CD4-positive, alpha-beta T cell treated with Interleukin-17A for 1 hour (primary cell): ENCODE results near the gene MPV17.
A peak's percentile ranks its signal among the peaks of the same experiment; 100 is the strongest.
"Not testable (repeated sequence)": the region's sequence is repeated elsewhere in the genome, so short reads cannot be mapped to it uniquely, and the experiment has no call there.

Source experiments
- DNase-seq: peaks from one replicate; pipeline ENCODE4 v3.0.0-alpha.2; 2020

MPV17 gene

GRCh38 chr2:27296481-27296880, 26.4 kb downstream of the MPV17 start:
- no peak for DNase-seq

GRCh38 chr2:27294928-27295327, 28.0 kb downstream of the MPV17 start:
- no peak for DNase-seq

GRCh38 chr2:27291865-27292264, 31.0 kb downstream of the MPV17 start:
- no peak for DNase-seq

DNA sequence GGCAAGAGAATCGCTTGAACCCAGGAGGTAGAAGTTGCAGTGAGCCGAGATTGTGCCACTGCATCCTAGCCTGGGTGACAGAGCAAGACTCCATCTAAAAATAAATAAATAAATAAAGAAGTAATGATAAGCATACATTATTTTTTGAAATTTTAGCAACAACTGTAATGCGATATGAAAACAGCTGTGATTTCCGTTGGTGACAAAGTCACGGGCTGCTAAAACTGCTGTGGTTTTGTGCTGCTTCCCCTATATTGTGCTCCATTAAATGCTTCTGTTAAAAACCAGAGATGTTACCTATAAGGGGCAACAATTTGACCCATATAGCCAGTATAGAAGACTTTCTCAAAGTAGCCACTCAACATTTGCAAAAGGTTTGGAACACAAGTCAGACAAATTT, 32.3 kb downstream of the MPV17 start:
- no peak for DNase-seq

GRCh38 chr2:27288610-27289009, 34.3 kb downstream of the MPV17 start:
- no peak for DNase-seq

DNA sequence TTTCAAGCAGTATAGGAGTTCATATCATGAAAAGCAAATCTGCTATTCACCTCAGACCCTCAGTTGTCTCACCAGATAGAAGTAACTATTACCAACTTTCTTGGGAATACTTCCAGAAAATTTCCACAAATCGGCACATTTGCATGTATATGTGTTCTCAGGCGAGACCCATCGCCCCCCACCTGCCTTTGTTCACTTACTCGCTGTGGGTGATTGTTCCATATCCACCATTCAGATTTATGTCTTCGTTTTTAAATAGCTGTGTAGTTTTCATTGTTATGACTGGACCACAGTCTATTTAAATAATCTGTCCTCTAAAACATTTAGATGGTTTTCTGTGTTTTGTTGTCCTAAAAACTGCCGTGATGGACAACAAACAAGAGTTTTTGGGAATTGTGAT, 37.4 kb downstream of the MPV17 start:
- DNase-seq: no peak

- no peak for DNase-seq
Observed at GRCh38 chr2:27284996-27285395, 37.9 kb downstream of the MPV17 start.

- no peak for DNase-seq
Observed at GRCh38 chr2:27282892-27283291, 40.0 kb downstream of the MPV17 start.

DNA sequence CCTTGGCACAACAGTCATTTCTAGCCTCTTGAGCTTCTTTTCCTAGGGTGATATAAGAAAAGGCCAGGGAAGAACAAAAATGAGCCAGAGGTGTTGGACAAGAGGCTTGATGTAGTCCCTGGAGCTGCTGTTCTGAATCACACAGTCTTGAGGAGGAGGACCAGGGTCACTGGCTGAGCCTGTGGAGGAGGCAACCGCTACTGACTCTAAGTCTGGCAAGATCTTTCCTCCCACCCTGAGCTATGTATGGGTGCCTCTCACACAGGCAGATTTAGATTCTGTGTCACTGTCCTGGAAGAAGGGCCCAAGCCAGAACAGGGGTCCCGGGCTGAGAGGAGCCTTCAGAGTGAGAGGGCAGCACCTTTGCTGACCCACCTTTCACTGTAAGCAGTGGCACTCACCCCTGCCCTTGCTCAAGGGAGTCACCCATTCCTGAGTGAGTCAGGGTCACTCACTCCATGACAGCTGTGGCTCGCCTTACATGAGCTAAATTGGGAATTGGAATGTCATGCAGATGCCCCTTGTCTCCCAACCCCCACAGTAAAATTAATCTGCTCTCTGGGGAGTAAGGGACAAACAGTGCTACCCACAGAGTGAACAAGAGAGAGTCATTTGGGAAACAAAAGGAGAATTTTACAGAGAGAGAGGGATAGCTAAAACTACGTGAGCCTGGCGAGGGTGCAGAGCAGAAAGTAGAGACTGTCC, 40.9 kb downstream of the MPV17 start, which contains the start of gene TRIM54:
Gene TRIM54, plus strand, starts transcription at position 575 of the 705 bp plus-strand sequence. CDS start 303 bp downstream, outside the sequence.
- DNase-seq: no peak

DNA sequence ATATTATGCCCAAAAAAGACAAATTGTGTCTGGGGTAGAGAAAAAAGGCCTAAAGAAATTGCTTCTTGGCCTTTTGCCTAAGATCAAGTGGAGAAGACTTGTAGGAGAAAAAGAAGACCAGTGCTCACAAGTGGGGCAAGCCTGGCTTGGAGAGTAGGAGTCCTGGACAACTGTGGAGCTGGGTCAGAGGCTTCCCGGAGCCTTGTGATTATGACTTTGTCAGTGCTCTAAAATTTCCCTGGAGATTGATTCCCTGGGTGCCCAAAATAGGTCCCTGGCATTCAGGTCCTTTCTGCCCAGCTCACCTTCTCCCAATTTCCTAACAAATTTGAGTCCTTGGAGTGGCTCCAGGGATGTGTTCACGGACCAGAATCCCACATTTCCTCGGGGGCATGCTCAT, 41.5 kb downstream of the MPV17 start:
- DNase-seq: no peak

- DNase-seq: no peak
Observed at GRCh38 chr2:27280826-27281225, 42.1 kb downstream of the MPV17 start.

DNA sequence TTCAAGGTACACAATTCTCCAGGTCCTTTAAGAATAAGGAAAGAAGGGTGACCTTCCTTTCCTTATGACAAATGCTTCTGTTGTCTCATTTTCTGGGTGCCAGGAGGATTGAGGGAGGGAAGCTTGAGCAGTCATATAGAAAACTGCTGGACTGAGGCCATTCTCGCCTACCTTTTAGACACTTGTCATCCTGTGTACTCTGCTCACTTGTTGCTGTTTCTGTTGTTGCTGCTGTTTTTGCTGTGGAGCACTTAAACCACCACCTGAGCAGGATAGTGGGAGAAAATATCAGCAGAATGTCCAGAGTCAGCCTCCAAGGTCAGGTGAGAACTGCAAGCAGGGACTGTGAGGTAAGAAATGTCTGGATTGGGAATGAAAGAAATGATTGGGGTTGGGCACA, 44.9 kb downstream of the MPV17 start:
- DNase-seq: no peak

GRCh38 chr2:27275211-27276150, 47.4 kb downstream of the MPV17 start, which contains the start of gene DNAJC5G:
Gene DNAJC5G (plus strand): TSS chr2:27275433. CDS start chr2:27276729, 1,296 bp downstream.
- DNase-seq: no peak

DNA sequence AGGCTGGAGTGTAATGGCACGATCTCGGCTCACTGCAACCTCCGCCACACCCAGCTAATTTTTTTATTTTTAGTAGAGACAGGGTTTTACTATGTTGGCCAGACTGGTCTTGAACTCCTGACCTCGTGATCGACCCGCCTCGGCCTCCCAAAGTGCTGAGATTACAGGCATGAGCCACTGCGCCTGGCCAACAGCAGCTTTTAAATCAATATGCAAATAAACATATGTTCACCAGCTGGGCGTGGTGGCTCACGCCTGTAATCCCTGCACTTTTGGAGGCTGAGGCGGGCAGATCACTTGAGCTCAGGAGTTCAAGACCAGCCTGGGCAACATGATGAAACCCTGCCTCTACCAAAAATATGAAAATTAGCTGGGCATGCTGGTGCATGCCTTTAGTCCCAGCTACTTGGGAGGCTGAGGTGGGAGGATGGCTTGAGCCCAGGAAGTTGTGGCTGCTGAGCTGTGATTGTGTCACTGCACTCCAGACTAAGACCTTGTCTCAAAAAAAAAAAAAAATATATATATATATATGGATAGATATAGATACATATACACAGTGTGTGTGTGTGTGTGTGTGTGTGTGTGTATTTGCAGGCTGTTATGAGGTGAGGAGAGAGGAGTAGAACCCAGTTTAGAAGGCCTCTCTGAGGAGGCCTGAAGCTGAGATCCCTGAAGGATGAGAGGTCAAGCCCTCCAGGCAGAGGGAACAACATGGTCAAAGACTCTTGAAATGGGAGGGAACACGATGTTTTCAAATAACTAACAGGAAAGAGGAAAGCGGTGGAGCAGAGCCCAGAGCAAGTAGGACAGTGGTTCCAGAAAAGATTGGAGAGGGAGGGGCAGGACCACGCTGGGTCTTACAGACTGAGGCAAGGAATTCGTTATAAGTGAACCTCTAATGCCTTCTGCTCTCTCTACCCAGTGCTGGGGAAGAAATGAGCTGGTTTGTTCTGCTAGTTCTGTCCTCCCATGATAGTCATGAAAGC, 50.1 kb downstream of the MPV17 start:
- DNase-seq: not testable (repeated sequence)

DNA sequence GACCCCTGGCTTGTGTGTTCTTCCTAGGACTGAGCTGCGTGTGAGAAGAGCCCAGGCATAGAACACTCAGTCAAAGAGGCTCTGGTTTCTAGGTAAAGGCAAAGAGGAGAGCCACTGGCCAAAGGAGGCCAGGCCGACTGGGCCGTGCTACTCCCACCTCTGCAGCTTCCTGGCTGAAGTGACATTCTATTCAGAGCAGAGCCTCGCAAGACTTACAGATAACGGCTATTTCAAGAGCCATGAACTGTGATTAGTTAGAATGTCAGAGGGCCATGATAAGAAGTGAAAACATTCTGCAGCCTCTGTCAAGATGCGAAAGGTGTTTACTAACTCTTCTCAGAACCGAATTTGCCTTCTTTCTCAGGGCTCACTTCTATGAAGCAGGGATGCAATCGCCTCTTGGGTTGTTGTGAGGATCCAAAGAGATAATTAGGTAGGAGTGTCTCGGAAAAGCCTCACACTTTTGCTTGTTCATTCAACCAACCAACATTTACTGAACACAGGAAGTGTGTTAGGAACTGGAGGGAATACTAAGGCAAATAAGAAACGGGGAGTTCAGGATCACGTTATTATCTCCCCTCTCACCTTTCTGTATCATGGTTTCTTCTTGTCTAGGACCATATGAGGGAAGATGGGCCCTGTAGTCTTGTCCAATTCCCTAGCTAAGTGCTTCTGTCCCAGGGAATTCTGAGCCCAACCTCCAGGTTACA, 51.1 kb downstream of the MPV17 start:
- no peak for DNase-seq

DNA sequence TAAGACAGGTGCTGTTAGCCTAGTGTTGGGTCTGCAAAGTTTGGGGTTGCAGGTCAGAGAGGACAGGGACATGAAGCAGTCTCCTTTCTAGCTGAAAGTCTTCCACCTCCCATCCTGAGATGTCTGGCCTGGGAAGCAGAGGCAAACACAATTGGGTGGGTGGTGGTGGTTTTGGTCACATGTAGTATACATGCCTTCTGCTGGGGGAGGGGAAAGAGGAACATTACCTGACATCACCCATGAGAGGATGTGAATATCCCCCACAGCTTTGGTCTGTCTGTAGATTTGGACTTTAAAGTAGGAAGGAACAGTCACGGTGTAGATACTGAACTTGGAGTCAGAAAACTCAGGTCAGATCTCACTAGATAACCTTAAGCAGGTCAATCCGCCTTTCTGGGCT, 52.2 kb downstream of the MPV17 start:
- no peak for DNase-seq

DNA sequence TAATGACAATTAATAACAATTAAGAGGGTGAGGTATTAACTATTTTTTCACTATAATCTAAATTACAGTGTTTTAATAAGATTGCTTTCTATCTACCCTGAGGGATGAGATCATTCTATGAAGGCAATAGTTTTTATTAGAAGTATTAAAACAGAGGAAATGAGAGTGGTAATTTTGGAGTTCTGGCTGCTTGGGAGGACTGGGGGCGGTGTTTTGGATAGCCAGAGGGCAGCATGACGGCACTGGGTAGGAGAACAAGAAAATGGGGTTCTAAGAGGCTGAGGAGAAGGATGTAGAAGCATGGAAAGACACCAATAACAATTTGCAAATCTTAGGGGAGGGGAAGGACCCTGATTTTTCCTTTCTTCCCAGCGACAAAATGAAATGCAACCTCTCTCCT, 52.8 kb downstream of the MPV17 start:
- DNase-seq: no peak

DNA sequence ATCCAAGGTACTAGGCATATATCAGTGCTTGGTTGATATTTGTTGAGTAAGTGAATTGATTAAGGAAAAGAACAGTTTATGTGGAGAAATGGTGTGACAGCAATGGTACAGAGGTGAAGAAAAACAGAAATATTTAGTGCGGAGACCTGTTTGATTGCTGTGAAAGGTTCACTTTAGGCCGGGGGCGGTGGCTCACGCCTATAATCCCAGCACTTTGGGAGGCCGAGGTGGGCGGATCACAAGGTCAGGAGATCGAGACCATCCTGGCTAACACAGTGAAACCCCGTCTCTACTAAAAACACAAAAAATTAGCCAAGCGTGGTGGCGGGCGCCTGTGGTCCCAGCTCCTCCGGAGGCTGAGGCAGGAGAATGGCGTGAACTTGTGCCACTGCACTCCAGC, 54.6 kb downstream of the MPV17 start:
- DNase-seq: not testable (repeated sequence)

DNA sequence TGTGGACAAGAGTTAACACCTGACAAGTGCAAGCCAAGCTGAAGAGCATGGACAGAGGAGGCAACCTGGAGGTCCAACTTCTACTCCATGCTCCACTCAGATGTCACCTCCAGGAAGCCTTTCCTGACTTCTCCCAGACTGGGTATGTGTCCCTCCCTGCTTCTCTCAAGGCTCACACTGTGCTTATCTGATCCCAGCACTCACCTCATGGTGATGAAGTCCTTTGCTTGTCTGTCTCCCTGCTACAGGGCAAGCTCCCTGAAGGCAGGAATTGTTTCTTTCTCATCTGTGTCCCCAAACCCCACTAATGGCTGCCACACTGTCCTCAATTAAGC, 57.4 kb downstream of the MPV17 start:
- DNase-seq: no peak

DNA sequence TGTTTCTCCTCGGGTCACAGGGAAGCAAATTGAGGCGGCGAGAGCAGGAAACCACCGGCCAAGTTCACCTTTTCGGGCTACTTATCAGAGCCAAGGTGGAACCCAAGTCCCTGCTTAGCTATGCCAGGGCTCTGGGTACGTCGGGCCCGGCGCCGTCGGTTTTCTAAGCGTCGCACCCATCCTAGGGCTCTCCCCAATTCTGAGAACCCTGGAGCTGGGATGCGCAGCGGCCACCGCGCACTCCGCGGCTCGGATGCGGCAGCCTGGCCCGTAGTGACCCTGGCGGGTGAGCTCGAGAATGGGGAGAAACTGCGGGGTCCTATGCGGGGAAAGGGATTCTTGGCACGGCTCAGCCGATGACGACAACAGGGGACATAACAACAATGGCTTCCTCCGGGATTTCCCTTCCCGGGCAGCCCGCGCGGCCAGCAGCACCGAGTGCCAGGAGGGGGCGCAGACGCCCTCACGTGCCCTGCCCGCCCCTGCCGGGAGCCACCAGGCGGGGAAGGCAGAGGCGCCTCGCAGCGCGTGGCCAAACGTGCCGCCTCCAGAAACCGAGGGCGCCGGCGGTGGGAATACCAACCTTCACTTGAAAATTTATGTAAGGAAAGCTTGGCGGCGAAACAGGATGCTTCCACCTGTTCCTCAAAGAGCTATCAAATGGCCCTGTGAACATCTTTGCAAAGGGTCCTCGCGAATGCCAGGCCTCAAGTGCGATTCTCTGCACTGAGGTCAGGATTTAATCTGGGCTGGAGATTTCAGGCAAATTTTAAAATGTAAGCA, 58.0 kb downstream of the MPV17 start:
- peak; percentile 76 for DNase-seq

- peak; percentile 7 for DNase-seq
Observed at GRCh38 chr2:27264253-27264752, 58.6 kb downstream of the MPV17 start.
